A549 (cell line): ENCODE measurements around the gene EFTUD2. TPM values are rescaled to one million over a fixed set of nuclear protein-coding genes. Genes with fewer than 3 reads are reported as not detected.
A peak's percentile ranks its signal among the peaks of the same experiment; 100 is the strongest.

Experiments
- ATAC-seq, 2 experiments: fragments of 200-7000 bp in 1 of 2; fragments of >200 bp in 1 of 2; cut with Nextera tagmentation in 1 of 2; cut with Tn5 transposase in 1 of 2; 3 replicates each; pipeline versions ENCODE4 v1.8.0 to v1.9.1; 2018 to 2020; ENCODE audit warnings: mild to moderate bottlenecking in 1 of 2, moderate library complexity in 1 of 2
- CTCF ChIA-PET: fragments of 300-600 bp; sonication (Branson Sonifier 250); formaldehyde crosslinking; extraction: SDS; loops from one replicate; lab custom pipeline; 2021; ENCODE audit warnings: antibody characterized with exemption, inconsistent platforms; lab: Yijun Ruan, JAX
- POLR2A ChIA-PET: fragments of 350-600 bp; formaldehyde crosslinking; extraction: SDS; loops from one replicate; lab custom pipeline; 2021; ENCODE audit warnings: antibody characterized with exemption, inconsistent platforms; lab: Yijun Ruan, JAX
- DNase-seq, 2 experiments: peaks; one replicate each; pipeline versions ENCODE4 v3.0.0 to v3.0.0-alpha.2; 2011 to 2016; ENCODE audit warnings: low read depth in 1 of 2, low spot score in 1 of 2
- FAIRE-seq: peaks from 2 replicates; lab custom pipeline; 2011; peaks lifted over from hg19 to GRCh38; lab: Jason Lieb, UNC
- H3K27ac ChIP-seq, 2 experiments: fragments of >200 bp; sonication (Bioruptor Twin); formaldehyde crosslinking; 3 replicates each; pipeline ENCODE4 v1.5.1; 2016 to 2017
- H3K4me1 ChIP-seq: fragments of >200 bp; sonication (Bioruptor Twin); formaldehyde crosslinking; 3 replicates; pipeline ENCODE4 v1.6.1; 2016
- H3K4me2 ChIP-seq: fragments of >200 bp; sonication (Bioruptor Twin); formaldehyde crosslinking; 3 replicates; pipeline ENCODE4 v1.6.1; 2016
- H3K4me3 ChIP-seq: fragments of >200 bp; sonication (Bioruptor Twin); formaldehyde crosslinking; 3 replicates; pipeline ENCODE4 v1.5.1; 2016
- H3K9me3 ChIP-seq: fragments of >200 bp; sonication (Bioruptor Twin); formaldehyde crosslinking; 3 replicates; pipeline ENCODE4 v1.6.1; 2016
- E2F6 ChIP-seq: IDR thresholded peaks from 2 replicates; pipeline ENCODE4 v1.6.1; 2012; ENCODE audit warnings: low read depth, borderline replicate concordance
- EHF ChIP-seq: fragments of 250-450 bp; sonication (Bioruptor Pico); IDR thresholded peaks from 2 replicates; pipeline ENCODE4 v1.5.0; 2020; ENCODE audit warnings: mild to moderate bottlenecking
- ELK1 ChIP-seq: fragments of 150-350 bp; IDR thresholded peaks from 2 replicates; pipeline ENCODE4 v1.6.1; 2014; ENCODE audit warnings: low read depth, mild to moderate bottlenecking, low read length
- HOXA7 ChIP-seq: fragments of 250-450 bp; sonication (Bioruptor Pico); IDR thresholded peaks from 2 replicates; pipeline ENCODE4 v1.5.0; 2020; ENCODE audit warnings: mild to moderate bottlenecking, moderate library complexity
- HOXB13 ChIP-seq: fragments of 250-450 bp; sonication (Bioruptor Pico); IDR thresholded peaks from 2 replicates; pipeline ENCODE4 v1.5.0; 2020; ENCODE audit warnings: low read depth, mild to moderate bottlenecking, moderate library complexity
- KDM1A ChIP-seq: fragments of 200-600 bp; sonication (generic); IDR thresholded peaks from 2 replicates; pipeline ENCODE4 v1.6.1; 2016; ENCODE audit warnings: low read depth, mild to moderate bottlenecking
- MAFK ChIP-seq: fragments of 450-650 bp; IDR thresholded peaks from 2 replicates; pipeline ENCODE4 v1.6.1; 2014; ENCODE audit not compliant: partially characterized antibody
- MAX ChIP-seq: IDR thresholded peaks from 2 replicates; pipeline ENCODE4 v1.6.1; 2012
- TFCP2L1 ChIP-seq: fragments of 250-450 bp; sonication (Bioruptor Pico); IDR thresholded peaks from 2 replicates; pipeline ENCODE4 v1.5.0; 2021; ENCODE audit warnings: mild to moderate bottlenecking
- TP53 ChIP-seq: fragments of 250-450 bp; sonication (Bioruptor Pico); IDR thresholded peaks from 2 replicates; pipeline ENCODE4 v1.5.0; 2021; ENCODE audit warnings: mild to moderate bottlenecking, moderate library complexity
- WGBS: methylation state at CpG from one replicate; pipeline ENCODE4 v1.1.6; 2017; ENCODE audit errors: missing lambda C conversion rate; 5-methylcytosine and 5-hydroxymethylcytosine counted together
- polyA plus RNA-seq, 4 experiments: library from polyadenylated mRNA; depleted of rRNA in 3 of 4; stranded (reverse); fragments of >200 nt; fragmentation: RNase III in 1 of 4; extraction: RNeasy Plus Mini Kit Qiagen cat#74134 plus additional on column Dnase treatment in 1 of 4; gene quantifications; 2 replicates in 3 of 4; 3 replicates in 1 of 4; pipeline ENCODE4 v1.2.3, GENCODE V29; 2011 to 2017
- small RNA-seq, 6 experiments: library from RNA; depleted of rRNA; stranded (forward); fragments of <200 nt; gene quantifications; one replicate each; pipeline ENCODE3, GENCODE V24; 2012

EFTUD2 gene
- polyA plus RNA-seq, 2 of the 4 experiments (the other 2 are of a cell fraction) = 224 to 353 TPM

GRCh38 chr17:44807093-44807816 is 92.0 kb downstream of the EFTUD2 start (continued):
- no peak for TF ChIP-seq KDM1A
- no peak for TF ChIP-seq E2F6

- FAIRE-seq (peak; percentile 7), ATAC-seq (no peak; a peak in 1 of 6 replicates), DNase-seq (no peak)
- CTCF ChIA-PET = interaction anchor here (0.8 to 4.5 kb wide), 5 partner anchors 26 to 78 kb away, joined by 3 to 26 read pairs (median 9); no protein-coding TSS in a partner anchor
- POLR2A ChIA-PET = no interaction called here
- Histone ChIP-seq H3K4me1 (peaks cover 8% of the 10 kb centered on the region; the same call in 2 of the 3 replicates), H3K27ac (no peak overlapping the region), H3K9me3 (no peaks in the 10 kb centered on the region), H3K4me3 (no peak overlapping the region), H3K4me2 (no peak overlapping the region)
- TF ChIP-seq EHF (CRISPR knock-in tag) = no peak
- TF ChIP-seq HOXA7 = no peak
- TF ChIP-seq HOXB13 (CRISPR knock-in tag) = no peak
- TF ChIP-seq TFCP2L1 (CRISPR knock-in tag) = no peak
- no peak for TF ChIP-seq TP53 (CRISPR knock-in tag)
- TF ChIP-seq MAX = no peak
- TF ChIP-seq MAFK = no peak
- no peak for TF ChIP-seq ELK1
- 94% methylated on average over 10 of the region's 10 CpGs for WGBS
Measured at GRCh38 chr17:44804302-44805089, 94.7 kb downstream of the EFTUD2 start.

- no peak overlapping the region for H3K27ac ChIP-seq
- no peak overlapping the region for H3K4me2 ChIP-seq
- ATAC-seq (no peak), DNase-seq (no peak), FAIRE-seq (no peak)
- 96% methylated on average over 5 of the region's 5 CpGs for WGBS
- TF ChIP-seq TFCP2L1 (CRISPR knock-in tag) = no peak
- TF ChIP-seq MAFK = no peak
- H3K9me3 ChIP-seq = no peaks in the 10 kb centered on the region
- POLR2A ChIA-PET = no interaction called here
- no peaks in the 10 kb centered on the region for H3K4me1 ChIP-seq
- no peak overlapping the region for H3K4me3 ChIP-seq
- CTCF ChIA-PET = interaction anchor here (0.7 to 4.5 kb wide), 6 partner anchors 9 to 220 kb away, joined by 3 to 26 read pairs (median 4); partner anchors contain the start of gene HIGD1B
Measured at GRCh38 chr17:44801880-44802279, 97.4 kb downstream of the EFTUD2 start.

Small RNAs within 50 kb of the gene (small RNA-seq; reads per million reads assigned to genes)
- gene CCDC103 (0 reads per million in 6 experiments), gene MIR6783 (0 to 34.8 (median 6.9) reads per million in 6 experiments), gene RN7SL405P (0 reads per million in 6 experiments)

Other genes starting within 250 kb of the EFTUD2 start
- 18.0 and 18.2 TPM in 2 replicates for gene MEIOC, start 243.0 kb downstream of the EFTUD2 start, polyA plus RNA-seq (2011; rRNA removed)
- gene MEIOC, start 243.0 kb downstream of the EFTUD2 start, polyA plus RNA-seq (2017; fragmentation: RNase III; extraction: RNeasy Plus Mini Kit Qiagen cat#74134 plus additional on column Dnase treatment) = 5.9 to 7.2 TPM (median 6.9 TPM) in 3 replicates
- 24.1 and 34.3 TPM in 2 replicates for gene CCDC43, start 209.7 kb downstream of the EFTUD2 start, polyA plus RNA-seq (2011; rRNA removed)
- 35.6 to 39.4 TPM (median 37.3 TPM) in 3 replicates for gene CCDC43, start 209.7 kb downstream of the EFTUD2 start, polyA plus RNA-seq (2017; fragmentation: RNase III; extraction: RNeasy Plus Mini Kit Qiagen cat#74134 plus additional on column Dnase treatment)
- 16.5 and 16.9 TPM in 2 replicates for gene DBF4B, start 190.8 kb downstream of the EFTUD2 start, polyA plus RNA-seq (2011; rRNA removed)
- 27.5 to 32.3 TPM (median 30.1 TPM) in 3 replicates for gene DBF4B, start 190.8 kb downstream of the EFTUD2 start, polyA plus RNA-seq (2017; fragmentation: RNase III; extraction: RNeasy Plus Mini Kit Qiagen cat#74134 plus additional on column Dnase treatment)
- gene ADAM11, start 140.5 kb downstream of the EFTUD2 start, polyA plus RNA-seq (2011; rRNA removed) = 0.75 and 0.79 TPM in 2 replicates
- 2.0 to 2.7 TPM (median 2.1 TPM) in 3 replicates for gene ADAM11, start 140.5 kb downstream of the EFTUD2 start, polyA plus RNA-seq (2017; fragmentation: RNase III; extraction: RNeasy Plus Mini Kit Qiagen cat#74134 plus additional on column Dnase treatment)
- gene GJC1, start 69.2 kb downstream of the EFTUD2 start, polyA plus RNA-seq (2011; rRNA removed) = 22.1 and 30.4 TPM in 2 replicates
- gene GJC1, start 69.2 kb downstream of the EFTUD2 start, polyA plus RNA-seq (2017; fragmentation: RNase III; extraction: RNeasy Plus Mini Kit Qiagen cat#74134 plus additional on column Dnase treatment) = 21.2 to 21.9 TPM (median 21.7 TPM) in 3 replicates
- not detected in 2 replicates for gene HIGD1B, start 51.6 kb downstream of the EFTUD2 start, polyA plus RNA-seq (2011; rRNA removed)
- not detected in 3 replicates for gene HIGD1B, start 51.6 kb downstream of the EFTUD2 start, polyA plus RNA-seq (2017; fragmentation: RNase III; extraction: RNeasy Plus Mini Kit Qiagen cat#74134 plus additional on column Dnase treatment)
- 1.8 and 2.1 TPM in 2 replicates for gene GFAP, start 16.1 kb upstream of the EFTUD2 start, polyA plus RNA-seq (2011; rRNA removed)
- 1.2 to 1.5 TPM (median 1.4 TPM) in 3 replicates for gene GFAP, start 16.1 kb upstream of the EFTUD2 start, polyA plus RNA-seq (2017; fragmentation: RNase III; extraction: RNeasy Plus Mini Kit Qiagen cat#74134 plus additional on column Dnase treatment)
- gene KIF18B, start 48.3 kb upstream of the EFTUD2 start, polyA plus RNA-seq (2011; rRNA removed) = 19.6 and 20.5 TPM in 2 replicates
- 39.9 to 41.7 TPM (median 41.7 TPM) in 3 replicates for gene KIF18B, start 48.3 kb upstream of the EFTUD2 start, polyA plus RNA-seq (2017; fragmentation: RNase III; extraction: RNeasy Plus Mini Kit Qiagen cat#74134 plus additional on column Dnase treatment)
- gene C1QL1, start 68.9 kb upstream of the EFTUD2 start, polyA plus RNA-seq (2011; rRNA removed) = 1.9 and 2.6 TPM in 2 replicates
- 7.4 to 9.3 TPM (median 8.5 TPM) in 3 replicates for gene C1QL1, start 68.9 kb upstream of the EFTUD2 start, polyA plus RNA-seq (2017; fragmentation: RNase III; extraction: RNeasy Plus Mini Kit Qiagen cat#74134 plus additional on column Dnase treatment)
- 21.4 and 26.2 TPM in 2 replicates for gene DCAKD, start 152.2 kb upstream of the EFTUD2 start, polyA plus RNA-seq (2011; rRNA removed)
- gene DCAKD, start 152.2 kb upstream of the EFTUD2 start, polyA plus RNA-seq (2017; fragmentation: RNase III; extraction: RNeasy Plus Mini Kit Qiagen cat#74134 plus additional on column Dnase treatment) = 17.4 to 18.7 TPM (median 18.2 TPM) in 3 replicates
- 82.9 and 95.8 TPM in 2 replicates for gene NMT1, start 161.9 kb upstream of the EFTUD2 start, polyA plus RNA-seq (2011; rRNA removed)
- 270 to 323 TPM (median 299 TPM) in 3 replicates for gene NMT1, start 161.9 kb upstream of the EFTUD2 start, polyA plus RNA-seq (2017; fragmentation: RNase III; extraction: RNeasy Plus Mini Kit Qiagen cat#74134 plus additional on column Dnase treatment)
- gene PLCD3, start 233.1 kb upstream of the EFTUD2 start, polyA plus RNA-seq (2011; rRNA removed) = 55.5 and 56.6 TPM in 2 replicates
- 104 to 107 TPM (median 105 TPM) in 3 replicates for gene PLCD3, start 233.1 kb upstream of the EFTUD2 start, polyA plus RNA-seq (2017; fragmentation: RNase III; extraction: RNeasy Plus Mini Kit Qiagen cat#74134 plus additional on column Dnase treatment)
- gene ACBD4, start 236.2 kb upstream of the EFTUD2 start, polyA plus RNA-seq (2011; rRNA removed) = 11.2 and 11.4 TPM in 2 replicates
- 13.0 to 14.8 TPM (median 13.7 TPM) in 3 replicates for gene ACBD4, start 236.2 kb upstream of the EFTUD2 start, polyA plus RNA-seq (2017; fragmentation: RNase III; extraction: RNeasy Plus Mini Kit Qiagen cat#74134 plus additional on column Dnase treatment)
- gene HEXIM1, start 249.0 kb upstream of the EFTUD2 start, polyA plus RNA-seq (2011; rRNA removed) = 39.3 and 54.0 TPM in 2 replicates
- 118 to 143 TPM (median 131 TPM) in 3 replicates for gene HEXIM1, start 249.0 kb upstream of the EFTUD2 start, polyA plus RNA-seq (2017; fragmentation: RNase III; extraction: RNeasy Plus Mini Kit Qiagen cat#74134 plus additional on column Dnase treatment)